SHP77 treated with DMSO at 0.1 percent for 48 hours (cell line): ENCODE data around the gene PHACTR1.

Source experiments
- DNase-seq: peaks from one replicate; lab custom pipeline; 2025; lab: John Stamatoyannopoulos, UW

PHACTR1 gene

DNA sequence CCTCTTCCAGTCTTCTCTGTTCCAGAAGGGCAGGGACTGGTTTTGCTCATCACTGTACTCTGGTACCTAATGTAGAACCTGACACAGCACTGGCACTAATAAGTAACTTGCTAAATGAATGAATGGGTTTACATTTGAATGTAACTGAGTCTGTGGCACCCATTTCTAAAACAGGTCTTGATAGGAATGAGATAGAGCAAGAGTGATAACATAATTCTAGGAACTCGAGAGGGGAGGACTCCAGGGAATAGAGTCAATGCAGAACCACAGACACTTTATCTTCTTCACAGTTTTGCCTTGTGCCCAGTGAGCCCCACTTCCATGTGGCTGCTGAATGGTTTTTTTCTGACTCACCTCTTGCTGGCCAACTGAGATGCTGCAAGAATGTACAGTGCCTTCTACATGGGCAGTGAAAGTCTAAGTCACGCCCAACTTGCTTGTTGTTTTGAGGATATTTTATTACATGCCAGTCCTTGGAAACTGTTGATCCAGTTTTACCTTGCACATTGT is 550.6 kb downstream of the PHACTR1 start:
- DNase-seq, result no peak

DNA sequence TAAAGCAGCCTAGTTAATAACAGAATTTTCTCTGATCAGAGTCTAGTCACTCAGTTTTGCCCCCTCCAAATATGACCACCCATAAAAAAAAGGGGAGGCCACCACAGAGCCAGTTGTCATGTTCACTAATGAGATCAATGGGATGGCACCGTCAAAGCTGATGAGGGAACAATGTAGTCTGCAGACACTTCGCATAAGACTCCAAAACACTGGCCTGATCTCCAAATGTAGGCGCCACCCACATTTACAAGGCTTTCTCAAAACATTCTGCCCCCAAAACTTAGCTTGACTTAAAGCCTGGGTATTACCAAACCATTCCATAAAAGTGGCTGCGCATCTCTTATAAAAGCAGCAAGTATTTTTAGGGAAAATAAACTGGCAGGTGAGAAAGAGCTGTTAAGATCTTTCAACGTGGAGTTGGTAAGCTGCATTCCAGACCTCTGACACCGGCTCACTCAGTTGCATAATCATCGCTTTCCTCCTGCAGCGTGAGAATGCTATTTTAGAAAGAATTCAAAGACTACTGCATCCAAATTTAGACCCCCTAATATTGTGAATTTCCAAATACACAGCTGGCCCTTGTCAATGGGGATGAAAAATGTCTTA is 552.4 kb downstream of the PHACTR1 start:
- no peak for DNase-seq

DNA sequence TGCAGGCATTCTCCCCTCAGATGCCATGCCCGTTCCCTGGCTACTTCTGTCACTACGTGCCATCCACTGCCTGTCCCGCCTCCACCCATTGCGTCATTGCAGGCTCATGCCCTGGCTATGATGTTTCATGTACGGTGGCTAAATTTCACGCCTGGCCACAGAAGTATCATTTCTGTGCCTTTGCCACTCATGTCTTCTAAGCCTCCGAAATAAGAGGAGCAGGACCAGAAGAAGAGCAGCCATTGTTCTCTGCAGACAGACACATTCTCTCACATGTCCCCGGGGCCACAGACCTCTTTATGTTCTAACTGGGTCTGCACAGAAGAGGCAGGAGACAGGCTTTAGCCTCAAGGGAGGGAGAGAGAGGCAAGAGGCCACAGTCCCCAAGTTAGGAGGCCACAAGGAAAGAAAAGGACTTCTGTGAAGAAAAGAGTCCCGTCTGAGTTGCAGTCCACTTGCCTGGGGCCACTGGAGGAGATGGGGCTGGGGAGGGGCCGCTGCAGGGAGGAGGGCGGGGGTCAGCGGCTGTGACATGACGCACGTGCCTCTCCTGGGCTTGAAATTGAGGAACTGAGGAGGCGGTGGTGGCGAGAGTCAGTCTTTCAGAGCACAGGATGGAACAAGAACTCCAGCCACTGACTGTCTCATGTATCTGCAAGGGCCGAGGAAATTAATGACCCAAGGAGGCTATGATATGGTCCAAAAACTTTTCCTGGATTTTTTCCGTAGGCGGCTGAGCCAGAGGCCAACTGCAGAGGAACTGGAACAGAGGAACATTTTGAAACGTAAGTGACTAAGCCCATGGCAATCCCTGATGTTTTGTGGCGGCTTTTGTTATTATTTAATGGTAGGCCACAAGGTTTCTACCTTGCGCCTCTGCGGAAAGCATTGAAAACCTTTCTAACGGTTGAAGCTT is 555.8 kb downstream of the PHACTR1 start:
- DNase-seq, result no peak

DNA sequence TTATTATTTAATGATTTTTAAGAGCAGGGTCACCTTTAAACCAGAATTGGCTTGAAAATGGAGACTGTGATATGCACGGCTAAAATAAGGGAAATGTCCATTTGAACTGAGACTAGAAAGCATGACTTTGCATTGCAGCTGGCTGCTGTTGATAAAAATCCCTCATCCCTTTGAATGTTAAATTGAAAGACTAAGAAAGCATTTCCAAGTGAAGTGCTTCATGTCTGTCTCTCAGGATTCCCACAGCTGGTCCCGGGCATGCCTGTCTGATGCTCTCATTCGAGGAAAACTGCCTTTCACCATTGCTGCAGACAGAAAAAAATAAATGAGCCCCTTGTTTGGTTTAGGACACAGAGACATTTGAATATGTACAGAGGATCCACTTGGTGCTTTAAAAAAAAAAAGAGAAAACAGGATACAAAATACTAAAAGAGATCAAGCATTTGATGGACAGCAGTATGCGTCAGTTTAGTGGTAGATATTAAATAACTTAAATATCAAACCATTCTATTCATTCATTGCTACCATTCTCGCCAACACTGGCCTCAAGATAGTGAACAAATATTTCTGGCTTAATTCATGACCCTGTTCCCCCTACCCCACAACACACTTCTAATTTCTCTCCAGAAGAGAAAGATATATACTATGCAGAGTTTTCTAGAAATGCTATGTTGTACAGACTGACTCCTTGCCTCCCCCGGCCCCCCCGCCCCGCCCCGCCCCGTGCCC is 556.8 kb downstream of the PHACTR1 start:
- DNase-seq, result no peak

DNA sequence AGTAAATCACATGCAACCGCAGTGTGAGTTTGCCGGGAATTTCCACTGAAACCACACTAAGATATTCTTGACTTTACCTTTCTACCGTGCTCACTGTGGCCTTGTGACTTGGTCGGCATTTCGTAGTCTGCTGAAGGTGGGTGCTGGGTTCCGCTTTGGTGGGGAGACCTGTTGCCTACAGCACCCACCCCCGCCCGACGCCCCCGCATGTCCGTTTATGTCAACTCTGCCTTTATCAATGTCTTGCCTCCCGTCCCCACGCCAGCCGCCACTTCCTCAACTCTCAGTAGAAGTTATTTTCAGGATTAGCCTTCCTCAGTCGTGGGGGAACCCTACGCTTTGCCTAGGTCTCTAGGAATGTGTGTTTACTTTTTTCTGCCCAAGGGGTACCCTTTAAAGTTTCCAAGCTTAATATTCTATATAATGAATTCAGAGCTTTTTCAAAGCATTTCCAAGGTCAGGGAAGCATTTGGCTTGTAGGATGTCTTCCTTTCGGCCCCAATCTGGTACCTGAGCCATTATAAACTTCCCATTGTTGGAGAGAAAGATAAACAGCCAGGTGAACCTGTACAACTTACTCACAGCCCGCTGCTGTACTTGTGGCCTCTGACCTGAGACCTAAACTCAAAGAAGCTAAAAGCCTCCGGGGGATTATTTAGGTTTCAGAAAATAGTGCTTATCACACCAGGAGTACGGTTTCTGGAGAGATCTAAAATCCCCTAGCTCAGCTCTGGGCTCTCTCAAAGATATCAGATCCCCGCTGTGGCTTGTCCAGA is 557.6 kb downstream of the PHACTR1 start:
- DNase-seq, result no peak

DNA sequence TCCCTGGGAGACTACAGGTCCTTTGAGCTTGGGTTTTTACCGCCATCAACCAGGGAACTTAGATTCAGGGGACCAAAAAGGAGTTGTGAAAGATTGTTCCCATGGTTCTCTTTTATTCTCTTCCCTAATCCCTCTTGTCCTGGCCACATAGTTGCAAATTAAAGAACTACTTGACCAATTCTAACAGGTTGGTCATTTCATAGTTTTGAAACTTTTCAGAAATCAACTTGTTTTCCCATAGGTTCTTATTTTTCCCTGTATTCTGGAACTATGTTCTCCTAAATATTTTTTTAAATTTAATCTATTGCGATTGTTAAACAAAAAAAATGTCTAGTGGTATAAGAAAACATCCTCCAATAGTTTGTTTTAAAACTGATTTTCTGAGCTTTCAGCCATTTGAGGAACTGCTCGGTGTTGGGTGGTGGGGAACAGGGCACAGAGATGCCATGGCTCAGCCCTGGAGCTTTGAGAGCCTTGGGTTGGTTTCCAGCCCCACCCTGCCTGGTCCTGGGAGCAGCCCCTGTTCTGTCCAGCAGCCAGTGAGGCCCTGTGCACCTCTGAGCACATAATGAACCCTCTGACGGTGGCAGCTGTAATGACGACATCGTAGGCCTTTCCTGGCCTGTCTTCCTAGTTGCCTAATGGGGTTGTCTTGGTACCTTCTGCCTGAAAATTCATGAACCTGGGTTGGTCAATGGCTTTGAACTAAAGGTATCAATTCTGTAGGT is 558.3 kb downstream of the PHACTR1 start:
- no peak for DNase-seq

DNA sequence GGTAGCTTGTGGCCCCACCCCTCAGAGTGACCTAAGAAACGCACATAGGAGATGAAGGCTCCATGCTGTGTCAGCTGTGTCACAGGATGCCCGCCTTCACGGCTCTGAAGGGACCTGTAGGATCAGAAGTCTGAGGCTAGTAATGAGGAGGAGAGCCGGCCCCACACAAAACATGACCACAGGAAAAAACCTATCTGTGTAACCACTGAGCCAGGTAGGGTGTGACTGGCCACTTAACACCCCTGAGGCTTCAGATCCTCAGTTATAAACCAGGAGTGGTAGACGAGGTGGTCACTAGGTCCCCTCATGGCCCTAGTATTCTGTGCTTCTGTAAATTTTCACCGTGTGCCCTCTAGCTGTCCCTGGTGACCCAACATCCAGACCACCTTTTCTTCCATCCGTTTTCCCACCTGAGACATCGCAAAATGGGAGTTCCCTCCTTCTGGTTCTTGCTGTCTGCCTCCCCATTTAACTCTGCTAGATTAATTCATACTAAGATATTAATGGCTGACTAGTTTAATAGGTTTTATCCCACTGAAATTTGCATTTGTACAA is 558.9 kb downstream of the PHACTR1 start:
- no peak for DNase-seq

DNA sequence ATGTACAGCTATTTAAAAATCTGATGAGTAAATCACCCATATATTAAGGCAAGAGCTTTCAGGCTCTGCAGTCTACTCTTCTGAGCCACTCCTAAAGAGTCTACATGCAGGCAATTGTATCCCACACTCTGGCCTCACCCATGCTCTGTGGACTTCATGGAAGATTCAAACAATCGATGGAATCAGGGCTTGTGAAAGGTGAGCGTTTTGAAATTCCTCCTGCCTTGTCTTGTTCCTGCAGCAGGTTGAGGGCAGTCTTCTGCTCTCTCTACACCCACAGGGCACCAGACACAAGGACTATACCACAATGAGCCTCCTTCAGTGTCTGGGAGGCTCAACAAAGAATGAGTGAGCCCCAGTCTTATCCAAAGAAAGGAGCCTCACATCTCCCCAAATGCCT is 560.7 kb downstream of the PHACTR1 start:
- no peak for DNase-seq

DNA sequence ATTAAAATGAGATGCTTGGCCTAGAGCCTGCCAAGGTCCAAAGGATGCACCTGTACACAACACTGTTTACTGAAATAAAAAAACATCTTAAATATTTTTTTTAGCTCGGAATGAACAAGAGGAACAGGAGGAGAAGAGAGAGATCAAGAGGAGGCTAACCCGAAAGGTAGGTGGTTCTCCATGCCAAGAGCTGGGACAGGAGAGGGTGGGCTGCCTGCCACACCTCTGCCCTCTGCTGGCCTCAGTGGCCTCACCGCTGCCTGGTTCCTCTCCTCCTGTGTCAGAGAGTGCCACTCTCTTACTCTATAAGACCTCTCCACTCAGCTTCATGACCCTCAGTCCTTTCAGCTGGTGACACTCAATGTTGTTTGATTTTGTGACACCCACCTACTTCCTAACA is 561.6 kb downstream of the PHACTR1 start:
- DNase-seq, result no peak

DNA sequence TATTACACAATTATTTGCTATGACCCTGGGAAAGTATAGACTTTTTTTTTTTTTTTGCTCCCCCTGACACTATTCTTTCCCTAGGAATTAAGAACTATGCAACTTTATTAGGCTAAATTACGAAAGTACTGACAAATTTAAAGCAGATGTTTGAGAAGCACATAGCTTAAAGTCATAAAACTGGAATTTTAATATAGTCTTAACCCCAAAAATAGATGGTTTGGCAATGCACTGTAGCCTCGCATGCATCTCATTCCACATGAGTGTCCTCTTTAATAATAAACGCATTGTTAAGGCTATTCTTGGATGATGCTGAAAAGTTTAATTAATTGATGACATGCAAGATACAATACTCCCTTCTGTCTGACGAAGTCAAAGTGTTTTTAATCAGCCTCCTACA is 562.4 kb downstream of the PHACTR1 start:
- DNase-seq, result no peak

DNA sequence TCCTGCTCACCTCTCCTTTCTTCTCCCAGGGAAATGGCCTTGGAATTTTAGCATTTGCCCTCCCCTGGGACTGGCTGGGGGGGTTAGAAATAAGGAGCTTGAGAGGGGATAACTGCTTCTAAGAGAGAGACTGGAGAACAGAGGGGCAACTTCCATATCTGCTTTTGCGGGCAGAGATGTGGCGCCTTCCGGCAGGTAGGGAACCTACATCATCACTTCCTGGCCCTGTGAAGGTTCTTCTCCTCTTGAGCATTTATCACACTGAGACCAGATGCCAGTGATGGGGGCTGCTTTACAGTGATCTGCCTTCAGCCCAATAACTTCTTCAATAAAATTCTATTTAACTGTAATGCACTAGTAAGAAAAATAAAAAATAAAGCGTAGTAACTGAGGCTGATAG is 563.7 kb downstream of the PHACTR1 start:
- DNase-seq, result no peak

DNA sequence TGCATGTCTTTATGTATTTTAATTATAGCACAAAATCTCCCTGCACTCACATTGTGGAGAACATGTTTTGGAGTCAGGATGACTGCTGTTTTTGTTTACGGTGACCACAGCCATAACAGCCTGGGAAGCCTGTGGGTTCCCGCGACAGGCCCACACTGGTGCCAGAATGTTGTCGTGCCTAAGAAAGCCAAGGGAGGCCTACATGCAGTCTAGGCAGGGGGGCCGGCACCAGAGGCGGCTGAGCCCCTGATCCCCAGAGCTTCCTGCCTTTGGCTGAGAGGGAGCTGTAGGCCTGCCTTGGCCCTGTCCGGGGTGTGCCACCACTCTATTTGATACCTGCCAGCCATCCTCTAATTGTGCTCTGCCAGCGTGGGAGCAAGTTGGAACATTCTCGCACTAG is 565.1 kb downstream of the PHACTR1 start:
- DNase-seq, result no peak

DNA sequence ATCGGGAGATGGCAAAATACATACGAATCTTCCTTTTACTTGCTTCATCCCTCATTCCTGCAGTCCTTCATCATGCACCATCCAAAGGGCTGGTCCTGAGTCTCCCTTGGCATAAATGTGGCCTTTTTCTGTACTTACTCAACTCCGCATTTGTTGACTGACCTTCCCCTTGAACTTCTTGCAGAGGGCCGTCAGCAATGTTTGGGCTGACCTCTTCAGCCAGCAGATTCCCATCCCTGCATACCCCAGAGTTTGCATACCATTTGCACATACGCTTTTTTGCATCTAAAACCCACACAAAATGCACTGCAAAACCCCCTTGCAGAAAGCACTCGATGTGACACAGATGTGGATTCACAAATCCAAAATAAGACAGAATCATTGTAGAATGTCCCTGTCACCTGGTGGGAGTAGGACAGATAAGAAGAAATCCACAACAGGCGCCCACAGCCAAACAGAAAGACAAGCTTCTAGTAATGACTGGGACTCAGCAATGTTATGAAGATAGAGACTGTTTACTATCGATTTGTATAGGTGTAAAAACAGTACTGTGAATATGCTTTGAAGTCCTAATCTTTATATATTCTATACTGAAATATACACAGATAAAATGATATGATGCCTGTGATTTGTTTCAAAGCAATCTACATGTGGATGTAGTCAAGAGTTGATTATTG is 566.0 kb downstream of the PHACTR1 start:
- no peak for DNase-seq

DNA sequence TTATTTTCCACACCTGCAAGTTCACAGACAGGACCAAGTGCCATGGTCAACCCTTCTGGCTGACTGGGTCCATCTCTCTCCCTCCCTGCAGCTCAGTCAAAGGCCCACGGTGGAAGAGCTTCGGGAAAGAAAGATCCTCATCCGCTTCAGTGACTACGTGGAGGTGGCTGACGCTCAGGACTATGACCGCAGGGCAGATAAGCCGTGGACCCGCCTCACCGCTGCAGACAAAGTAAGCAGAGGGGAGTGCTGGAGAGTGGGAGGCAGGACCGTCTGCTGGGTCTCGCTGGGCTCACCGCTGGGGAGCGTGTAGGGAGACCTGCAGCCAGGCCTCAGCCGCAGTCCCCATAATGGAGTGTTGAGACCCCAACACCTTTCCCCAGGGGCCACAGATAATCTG is 566.8 kb downstream of the PHACTR1 start:
- DNase-seq, result no peak

DNA sequence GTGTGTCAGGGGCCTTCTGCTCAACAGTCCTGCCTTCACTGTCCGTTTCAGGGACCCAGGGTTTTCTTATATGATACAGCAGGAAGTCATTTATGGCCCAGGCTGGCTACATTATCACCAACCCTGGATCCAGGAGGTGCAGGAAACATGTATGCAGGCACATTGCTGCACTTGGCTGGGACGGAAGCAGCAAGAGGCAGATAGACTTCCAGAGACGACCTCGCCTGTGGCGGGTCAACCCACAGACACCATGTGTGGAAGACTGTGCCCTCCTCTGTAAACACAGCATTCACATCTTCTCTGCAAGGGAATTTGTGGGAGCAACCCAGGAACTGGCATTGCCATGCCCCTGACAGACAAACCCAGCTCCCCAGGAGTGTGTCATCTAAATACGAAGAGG is 568.1 kb downstream of the PHACTR1 start:
- no peak for DNase-seq

DNA sequence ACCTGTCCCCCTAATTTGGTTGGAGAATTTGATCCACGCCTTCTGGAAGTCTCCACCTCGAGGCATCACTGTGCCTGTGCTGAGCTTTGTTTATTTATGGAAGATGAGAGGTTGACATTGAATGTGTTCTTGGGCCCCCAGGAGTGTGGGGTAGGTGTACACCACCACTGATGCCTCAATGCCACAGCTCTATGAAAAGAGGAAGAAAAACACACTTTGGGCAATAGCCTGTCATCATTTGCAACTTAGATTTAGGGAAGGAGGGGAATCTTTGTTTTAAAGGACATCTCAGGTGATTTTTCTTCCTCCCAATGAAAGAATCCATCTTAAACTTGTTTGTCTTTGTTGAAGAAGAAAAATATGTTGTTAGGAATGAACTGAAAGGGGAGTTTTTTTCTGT is 569.1 kb downstream of the PHACTR1 start:
- DNase-seq, result no peak

DNA sequence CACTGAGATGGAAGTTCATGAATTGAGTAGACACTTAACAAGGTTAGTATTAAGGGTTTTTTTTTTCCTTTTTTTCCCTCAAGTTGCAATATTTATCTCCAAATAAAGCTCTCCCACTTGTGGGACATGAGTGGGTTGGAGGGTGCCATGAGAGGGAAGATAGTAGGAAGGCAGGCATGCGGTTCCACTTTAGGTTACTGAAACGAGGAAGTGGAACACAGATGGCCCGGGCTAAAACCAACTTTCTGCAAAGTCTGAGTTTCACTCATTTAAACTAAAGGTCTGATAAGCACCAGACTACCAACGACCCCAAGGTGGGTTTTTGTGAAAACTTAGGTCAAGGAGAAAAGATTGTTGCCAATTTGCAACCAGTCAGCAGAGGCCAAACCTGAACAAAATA is 569.6 kb downstream of the PHACTR1 start:
- no peak for DNase-seq

DNA sequence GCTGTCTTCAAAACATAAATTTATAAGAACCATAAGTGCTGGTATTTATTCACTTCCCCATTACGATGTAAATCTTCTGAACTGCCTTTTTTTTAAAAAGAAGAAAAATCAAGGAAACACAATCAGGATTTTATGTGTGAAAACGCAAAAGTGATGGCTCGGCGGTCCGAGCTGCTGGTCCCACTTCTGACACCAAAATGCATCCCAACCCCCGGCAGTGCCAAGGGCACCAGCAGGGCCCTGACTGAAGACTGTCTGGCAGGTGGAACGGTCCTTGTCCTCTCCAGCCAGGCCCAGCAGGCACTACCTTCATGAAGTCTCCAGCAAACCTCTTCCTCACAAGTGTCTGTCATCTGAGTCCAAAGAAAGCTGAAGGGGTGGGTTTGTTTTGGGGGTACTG is 570.5 kb downstream of the PHACTR1 start:
- no peak for DNase-seq

DNA sequence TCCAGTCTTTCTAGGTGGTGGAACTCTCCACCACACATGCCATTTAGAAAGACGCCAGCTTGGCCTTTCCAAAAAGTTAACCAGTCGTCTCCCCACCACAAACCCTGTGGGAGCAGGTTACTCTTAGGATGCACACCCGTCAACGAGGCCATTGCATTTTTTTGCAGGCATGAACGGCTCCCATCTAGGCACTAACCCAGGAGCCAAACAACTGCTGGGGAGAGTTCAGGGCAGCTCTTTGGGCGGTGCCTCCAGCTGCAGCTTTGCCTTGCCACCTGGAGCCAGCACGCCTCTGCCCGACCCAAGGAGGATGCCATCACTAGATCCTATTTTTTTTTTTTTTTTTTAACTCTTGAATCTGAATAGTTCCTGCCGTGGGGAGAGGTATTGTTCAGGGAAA is 571.9 kb downstream of the PHACTR1 start:
- DNase-seq, result no peak

DNA sequence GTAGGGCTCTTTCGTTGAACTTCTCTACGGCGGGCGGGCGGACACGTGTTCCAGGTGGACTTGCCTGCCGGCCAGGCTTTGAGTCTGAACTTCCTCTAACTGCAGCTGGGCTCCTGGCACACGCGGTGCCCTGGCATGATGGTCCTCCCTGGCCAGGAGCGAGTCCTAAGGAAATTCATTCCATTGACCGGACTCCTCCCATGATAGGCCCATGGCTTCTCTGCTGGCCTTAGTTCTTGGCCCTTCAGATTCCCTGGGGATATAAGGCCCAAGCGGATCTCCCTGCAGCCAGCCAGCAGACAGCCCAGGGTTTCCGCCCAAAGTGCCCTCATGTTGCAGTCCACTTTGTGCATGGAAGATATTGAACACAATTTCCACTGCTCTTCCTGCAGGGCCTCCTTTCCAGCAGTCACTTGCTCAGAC is 572.4 kb downstream of the PHACTR1 start:
- no peak for DNase-seq
